Measurements from ENCODE around the gene MROH9.
A peak's percentile ranks its signal among the peaks of the same experiment; 100 is the strongest.

Gene MROH9

DNA sequence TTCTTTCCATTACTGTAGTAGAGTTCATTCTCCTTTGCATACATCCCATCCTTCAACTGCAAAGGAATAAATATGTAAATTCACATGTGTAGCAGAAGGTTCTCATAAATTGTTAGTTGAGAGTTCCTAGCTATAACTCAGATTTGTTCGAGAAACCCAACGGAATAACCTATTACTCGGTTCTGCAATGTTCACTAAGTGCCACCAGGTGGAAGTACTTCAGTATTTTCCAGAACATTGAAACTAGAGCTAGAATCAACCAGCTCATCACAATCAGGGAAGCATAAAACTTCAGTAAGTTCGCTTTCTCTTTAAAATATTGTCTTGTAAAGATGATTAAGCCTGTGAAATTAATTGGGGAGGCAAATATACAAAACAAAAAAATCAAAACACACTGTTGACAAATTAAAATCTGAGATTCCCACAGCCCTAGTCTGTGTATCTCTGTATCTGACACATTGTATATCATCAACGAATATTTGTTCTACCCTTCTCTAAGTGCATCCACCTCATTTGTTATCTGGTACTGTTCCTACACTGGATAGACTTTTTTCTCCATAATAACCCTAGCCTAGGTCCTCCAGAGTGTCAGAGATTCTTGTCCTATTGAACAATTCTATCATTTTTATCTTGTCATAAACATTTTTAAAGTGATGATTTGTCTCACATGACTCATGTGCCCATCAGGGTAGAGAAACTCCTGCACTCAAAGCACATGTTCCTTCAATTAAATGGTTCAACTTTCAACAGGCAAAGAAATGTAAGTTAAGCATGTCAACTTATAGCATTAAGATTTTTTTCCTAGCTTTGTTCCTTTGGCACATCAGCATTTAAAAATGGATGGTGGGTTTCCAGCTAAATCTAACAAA lies 31.9 kb downstream of the MROH9 start:
- peak; percentile 78 for DNase-seq

DNA sequence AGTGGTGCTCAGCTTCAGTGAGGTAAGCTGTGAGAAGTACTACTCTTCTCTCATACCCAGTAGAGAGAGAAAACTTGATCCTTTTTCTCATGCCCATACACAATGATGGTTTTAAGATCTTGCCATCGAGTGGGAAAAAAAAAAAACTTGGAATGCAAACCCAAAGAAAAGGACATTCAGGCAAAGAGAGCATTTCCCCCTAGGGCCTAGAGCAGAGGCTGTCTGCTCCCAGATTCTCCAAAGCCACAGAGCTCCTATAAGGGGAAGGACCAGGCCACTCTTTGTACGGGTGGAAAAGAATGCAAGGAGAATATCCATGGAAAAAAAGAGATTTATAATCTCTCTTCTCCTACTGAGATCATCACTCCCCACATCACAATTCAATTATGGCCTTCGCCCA lies 34.9 kb downstream of the MROH9 start:
- no peak for DNase-seq

DNA sequence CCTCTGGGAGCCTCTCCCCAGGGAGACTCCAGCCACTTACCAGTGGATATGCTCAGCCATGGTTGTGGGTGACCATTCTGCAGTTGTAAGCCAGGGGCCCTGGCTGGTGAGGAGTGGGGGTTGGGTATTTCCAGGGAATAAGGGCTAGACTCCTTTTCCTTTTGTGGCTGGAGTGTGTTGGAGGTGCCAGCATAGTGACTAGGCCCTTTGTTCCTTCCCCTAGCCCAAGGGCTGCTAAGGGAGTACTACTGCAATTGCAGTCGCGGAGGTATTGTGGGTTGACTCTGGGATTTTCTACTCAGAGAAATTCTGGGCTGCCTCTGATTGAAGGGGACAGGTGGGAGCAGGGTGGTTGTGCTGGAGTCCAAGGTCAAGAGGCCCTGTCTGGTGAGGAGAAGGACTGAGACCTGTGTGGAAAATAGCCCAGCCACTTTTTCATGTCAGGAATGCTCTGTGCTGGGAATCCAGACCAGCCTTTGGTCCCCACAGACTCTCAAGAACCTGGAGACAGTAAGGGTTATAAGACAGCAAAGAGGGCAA lies 43.1 kb downstream of the MROH9 start:
- no peak for DNase-seq

DNA sequence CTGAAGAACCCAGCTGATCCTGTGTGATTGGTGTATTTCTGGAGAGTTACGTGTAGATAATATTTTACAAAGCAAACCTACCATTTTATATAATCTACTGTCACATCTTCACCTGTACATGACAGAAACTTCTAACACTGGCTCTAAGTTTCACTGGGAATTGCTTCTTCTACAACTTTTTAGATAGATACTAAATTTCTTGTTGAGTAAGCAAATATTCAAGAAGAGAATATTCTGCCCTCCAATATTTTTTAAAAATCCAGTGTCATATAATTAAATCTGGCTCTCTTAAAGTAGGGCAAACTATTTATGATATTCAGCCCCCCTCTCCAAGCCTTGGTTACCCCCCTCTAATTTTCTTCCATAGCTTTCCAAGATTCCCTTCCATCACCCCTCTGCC lies 50.1 kb downstream of the MROH9 start:
- DNase-seq: no peak

DNA sequence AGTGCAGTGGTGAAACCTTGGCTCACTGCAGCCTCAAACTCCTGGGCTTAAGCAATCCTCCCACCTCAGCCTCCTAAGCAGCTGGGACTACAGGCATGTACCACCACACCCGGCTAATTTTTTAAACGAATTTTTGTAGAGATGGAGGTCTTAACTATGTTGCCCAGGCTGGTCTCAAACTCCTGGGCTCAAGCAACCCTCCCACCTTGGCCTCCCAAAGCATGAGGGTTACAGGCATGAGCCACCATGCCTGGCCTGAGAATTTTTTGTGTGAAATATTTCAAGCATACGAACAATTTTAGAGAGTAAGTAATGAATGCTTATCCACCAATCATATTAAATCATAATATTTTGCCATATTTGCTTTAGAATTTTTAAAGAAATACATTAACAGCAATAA lies 51.6 kb downstream of the MROH9 start:
- no peak for DNase-seq

DNA sequence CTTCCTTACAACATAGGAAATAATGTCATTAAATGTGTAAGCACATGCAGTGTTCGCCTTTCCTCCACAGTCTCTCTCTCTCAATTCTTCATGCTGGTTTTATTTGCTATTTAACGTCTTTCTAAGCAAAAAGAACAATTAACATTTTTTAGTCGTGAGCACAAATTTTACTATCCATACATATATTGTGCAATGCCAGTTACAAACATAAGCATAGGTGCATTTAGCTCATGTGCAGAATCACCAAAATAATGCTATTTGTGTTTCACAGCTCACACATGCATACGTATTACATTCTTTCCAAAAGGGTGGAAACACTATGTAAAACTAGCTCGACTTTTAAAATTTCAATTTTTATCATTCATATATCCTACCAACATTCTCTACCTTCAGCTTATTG lies 52.1 kb downstream of the MROH9 start:
- no peak for DNase-seq

DNA sequence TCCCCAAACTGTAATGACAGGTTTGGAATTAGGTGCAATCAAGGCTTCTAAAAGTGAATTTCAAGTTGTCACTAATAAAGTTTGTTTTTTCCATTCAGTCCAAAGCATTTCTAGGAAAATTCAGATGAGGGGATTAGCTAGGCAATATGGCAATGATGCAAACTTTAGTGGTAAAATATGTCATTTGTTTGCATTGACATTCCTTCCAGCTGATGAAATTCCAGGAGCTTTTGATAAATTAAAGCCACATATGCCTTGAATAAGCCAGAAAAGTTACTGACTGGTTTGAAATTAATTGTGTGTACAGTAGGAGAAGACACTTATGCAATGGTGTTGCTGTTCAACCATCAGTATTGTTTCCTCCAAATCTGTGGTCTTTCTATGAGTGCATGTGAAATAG lies 57.8 kb downstream of the MROH9 start:
- no peak for DNase-seq

DNA sequence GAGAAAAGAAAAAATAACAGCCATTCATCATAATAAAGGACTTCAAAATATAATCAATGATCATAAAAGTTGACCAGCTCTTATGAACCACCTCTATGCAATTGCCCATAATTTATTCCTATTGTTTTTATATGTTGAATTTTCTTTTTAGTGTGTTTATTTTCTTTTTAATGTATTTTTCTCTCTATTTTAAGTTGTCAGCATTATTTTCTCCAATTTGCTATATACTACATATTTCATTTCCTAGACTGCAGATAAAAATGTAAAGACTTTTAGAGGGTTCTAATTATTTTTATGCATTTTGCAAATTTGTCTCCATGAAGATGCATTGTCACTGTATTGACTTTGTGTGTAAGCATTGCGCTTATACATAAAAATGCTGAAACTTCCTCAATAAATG lies 58.4 kb downstream of the MROH9 start:
- DNase-seq: no peak

DNA sequence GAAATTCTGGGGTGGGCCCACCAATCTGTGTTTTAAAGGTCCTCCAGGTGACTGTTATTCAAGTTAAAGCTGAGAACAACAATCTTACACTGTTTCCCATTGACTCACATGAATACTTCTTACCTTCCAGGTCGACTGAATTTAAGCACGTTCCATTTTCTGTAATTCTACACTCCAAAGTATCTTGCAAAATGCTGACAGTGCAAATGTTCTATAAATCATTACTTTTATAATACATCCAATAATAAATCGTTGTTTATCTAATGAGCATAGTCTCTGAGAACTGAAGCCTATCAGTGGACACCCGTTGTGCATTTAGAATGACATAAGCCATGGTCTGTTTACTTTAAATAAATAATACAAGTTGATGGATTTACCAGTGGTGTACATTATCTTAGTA lies 79.5 kb downstream of the MROH9 start:
- no peak for DNase-seq

DNA sequence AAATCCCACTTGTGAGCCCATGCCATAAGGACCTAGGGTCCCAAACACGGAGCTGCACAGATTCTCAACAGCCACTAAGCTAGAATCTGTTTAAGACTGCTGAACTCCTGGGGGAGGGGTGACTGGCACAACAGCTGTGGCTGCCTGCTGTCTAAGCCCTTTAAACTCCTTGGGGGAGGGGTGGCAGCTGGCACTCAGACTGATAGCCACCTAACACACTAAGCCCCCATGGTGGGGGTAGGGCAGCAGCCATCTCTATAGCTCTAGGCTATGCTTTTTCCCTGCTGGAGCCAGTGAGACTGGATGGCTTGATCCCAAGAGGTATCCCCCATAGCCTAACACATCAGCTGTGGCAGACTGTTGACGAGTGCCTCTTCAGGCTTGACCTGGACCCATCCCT lies 82.1 kb downstream of the MROH9 start:
- peak; percentile 99 for DNase-seq

DNA sequence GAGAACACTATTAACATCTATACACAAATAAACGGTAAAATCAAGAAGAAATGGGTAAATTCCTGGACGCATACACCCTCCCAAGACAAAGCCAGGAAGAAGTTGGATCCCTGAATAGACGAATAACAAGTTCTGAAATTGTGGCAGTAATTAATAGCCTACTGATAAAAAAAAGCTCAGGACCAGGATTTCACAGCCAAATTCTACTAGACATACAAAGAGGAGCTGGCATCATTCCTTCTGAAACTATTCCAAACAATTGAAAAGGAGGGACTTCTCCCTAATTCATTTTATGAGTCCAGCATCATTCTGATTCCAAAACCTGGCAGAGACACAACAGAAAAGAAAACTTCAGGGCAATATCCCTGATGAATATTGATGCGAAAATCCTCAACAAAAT lies 84.6 kb downstream of the MROH9 start:
- DNase-seq: no peak

DNA sequence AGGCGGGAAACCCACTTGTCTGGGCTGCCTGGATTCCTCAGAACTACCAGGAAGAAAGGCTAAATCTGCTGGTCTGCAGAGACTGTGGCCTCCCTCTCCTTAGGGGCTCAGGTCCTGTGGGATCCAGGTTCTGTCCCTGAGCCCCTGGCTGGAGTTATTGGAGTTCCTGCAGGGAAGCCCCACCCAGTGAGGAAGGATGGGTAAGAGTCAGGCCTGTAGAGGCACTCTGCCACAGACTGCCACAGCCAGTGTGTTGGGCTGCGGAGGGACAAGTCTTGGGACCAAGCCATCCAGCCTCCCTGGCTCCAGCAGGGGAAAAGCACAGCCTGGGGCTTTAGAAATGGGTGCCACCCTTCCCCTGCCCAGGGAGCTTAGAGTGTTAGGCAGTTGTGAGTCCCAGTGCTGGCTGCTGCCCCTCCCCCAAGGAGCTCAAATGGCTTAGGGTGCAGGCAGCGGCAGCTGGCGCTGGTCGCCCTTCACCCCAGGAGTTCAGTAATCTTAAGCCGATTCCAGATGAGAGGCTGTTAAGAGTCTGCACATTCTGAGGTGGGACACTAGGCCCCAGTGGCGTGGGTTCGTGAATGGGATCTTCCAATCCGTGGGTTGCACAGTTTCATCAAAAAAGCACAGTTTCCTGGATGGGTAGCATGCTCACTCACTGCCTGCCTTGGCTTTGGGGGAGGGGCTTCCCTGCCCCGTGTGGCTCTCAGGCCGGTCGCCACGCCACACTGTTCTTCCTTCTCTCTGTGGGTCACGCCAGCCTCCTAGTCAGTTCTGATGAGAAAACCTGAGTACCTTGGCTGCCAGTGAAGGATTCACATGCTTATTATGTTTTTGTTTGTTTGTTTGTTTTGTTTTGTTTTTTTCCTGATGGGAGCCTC lies 97.7 kb downstream of the MROH9 start:
- peak; percentile 98 for DNase-seq

DNA sequence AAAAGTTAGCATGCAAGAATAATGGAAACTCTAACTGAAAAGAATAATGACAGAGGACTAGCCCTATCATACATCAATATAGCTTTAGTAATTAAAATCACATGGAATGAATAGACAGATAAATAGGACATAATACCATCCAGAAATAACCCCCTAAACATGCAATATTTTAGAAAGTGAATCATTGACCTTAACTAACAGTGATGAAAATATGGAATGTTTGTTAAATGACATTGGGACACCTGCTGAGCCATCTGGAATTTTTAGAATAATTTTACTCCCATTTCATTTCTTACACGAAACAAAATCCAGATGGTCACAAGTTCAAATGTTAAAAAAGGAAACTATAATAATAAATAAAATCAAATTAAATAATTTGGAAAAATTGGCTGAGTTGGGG lies 102.3 kb downstream of the MROH9 start:
- no peak for DNase-seq

DNA sequence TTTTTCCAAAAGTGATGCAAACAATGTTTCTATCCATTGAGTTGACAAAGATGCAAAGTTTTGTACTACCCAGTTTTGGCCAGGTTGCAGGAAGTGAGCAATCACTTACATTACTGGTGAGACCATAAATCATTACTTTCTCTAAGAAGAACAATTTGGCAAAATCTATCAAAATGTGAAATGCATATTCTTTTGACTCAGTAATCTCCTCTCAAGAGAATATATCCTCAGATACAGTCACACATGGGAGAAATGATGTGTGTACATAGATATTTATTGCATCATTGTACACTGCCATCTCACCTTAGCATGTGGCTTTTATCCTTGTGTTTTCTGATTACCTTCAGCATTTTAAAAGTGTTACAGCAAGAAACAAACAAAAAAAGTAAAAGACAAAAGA lies 103.0 kb downstream of the MROH9 start:
- DNase-seq: no peak

DNA sequence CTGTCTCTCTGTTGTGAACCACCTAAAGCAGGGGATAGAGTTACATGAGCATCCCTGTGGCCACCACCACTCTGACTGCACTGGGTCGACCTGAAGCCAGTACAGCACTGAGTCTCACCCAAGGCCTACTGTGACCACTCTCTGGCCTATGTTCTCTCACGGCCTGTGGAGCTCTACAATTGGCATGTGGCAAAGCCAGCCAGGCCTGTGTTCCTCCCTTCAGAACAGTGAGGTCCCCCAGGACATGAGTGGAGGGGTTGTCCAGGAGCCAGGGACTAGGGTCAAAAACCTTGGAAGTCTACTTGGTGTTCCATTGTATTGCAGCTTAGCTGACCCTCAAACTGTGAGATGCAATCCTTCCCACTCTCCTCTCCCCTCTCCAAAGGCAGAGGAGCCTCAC lies 112.7 kb downstream of the MROH9 start:
- DNase-seq: no peak

DNA sequence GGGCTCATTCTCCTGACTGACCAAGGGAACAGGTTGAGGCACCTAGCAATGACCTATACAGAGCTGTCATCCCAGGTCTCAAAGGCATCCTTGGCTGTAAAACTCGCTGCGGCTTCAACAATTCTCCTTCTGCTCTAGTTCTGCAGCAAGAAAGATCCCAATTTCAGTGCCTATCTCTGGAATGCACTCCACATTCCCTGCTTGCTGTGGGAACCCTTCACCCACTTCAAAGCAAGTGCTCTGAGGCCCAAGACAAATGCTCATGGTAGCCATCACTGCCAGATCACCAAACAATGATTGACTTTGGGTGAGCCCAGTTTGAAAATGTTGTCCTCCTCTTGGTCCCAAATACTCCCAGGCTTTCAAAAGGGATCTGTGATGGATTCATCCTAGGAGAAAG lies 117.6 kb downstream of the MROH9 start:
- DNase-seq: no peak

DNA sequence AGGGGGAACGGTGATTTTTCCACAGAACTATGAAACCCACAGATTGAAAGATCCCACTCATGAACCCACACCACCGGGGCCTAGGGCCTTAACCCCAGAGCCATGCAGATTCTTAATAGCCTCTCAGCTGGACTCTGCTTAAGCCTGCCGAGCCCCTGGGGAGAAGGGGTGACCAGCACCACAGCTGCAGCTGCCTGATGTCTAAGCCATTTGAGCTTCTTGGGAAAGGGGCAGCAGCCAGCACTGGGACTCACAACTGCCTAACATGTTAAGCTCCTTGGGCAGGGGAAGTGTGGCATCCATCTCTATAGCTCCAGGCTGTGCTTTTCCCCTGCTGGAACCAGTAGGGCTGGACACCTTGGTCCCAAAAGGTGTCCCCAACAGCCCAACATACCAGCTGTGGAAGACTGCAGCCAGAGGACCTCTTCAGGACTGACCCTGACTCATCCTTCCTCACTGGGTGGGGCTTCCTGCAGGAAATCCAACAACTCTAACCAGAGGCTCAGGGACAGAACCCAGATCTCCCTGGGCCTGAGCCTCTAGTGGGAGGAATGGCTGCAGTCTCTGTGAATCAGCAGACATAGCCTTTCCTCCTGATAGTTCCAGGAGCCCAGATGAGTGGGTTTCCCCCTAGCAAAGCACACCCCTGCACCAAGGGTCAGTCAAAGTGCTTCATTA lies 120.8 kb downstream of the MROH9 start:
- DNase-seq: no peak

DNA sequence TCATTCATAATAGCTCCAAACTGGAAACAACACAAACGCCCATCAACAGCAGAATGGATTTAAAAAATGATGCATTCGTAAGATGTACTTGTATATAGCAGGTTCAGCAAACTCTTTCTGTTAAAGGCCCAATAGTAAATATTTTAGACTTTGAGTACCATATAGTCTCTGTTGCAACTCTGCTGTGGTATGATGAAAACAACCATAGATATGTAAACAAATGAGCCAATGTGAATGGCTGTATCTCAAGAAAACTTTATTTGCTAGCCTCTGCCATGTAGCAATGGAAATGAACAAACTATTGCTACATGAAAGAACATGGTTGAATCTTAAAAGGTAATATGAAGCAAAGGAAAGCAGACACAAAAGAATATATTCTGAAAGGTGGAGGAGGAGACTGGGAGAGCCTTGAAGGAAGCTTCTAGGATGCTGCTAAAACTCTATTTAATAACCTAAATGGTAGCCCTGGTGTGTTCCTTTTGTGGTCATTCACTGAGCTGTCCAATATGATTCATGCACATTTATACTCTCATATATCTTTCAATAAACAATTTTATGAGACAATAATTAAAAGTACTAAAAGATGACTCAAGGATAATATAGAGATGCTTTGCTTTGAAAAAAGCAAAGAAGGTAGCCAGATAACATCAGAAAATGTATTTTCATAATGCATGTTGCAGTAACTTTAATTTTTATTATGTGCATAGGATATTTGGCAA lies 126.2 kb downstream of the MROH9 start:
- DNase-seq: no peak

DNA sequence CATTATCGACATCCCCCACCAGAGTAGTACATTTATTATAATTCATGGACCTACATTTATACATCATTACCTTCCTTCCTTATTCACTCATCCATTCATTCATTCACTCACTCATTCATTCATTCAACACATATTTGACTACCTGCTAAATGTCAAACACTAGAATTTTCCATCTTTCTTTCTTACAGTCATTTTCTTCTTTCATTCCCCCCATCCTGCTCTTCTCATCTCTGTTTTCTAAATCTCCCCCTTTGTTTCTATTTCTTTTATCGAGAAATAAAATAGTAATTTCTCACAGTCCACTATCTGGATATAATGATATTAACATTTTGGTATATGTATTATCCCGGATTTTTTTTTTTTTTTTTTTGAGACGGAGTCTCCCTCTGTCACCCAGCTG lies 127.6 kb downstream of the MROH9 start:
- no peak for DNase-seq

DNA sequence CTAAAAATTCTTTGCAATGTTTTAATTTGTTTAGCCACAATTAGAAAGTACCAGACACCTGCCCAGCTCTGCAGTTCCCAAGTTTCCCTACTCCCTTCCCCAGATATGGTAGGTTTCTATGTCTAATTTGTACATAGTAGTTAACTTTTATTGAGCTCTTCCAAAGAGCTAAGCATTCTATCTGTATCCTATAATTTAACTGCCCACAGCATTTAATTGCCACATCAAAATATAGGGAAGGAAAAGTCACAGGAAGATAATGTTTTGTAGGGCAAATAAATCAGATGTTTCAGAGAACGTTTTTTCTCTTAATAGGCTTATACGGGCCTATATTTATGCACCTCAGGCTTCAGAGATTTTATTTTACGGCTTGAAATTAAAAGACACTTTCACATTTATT lies 139.7 kb downstream of the MROH9 start:
- DNase-seq: no peak

DNA sequence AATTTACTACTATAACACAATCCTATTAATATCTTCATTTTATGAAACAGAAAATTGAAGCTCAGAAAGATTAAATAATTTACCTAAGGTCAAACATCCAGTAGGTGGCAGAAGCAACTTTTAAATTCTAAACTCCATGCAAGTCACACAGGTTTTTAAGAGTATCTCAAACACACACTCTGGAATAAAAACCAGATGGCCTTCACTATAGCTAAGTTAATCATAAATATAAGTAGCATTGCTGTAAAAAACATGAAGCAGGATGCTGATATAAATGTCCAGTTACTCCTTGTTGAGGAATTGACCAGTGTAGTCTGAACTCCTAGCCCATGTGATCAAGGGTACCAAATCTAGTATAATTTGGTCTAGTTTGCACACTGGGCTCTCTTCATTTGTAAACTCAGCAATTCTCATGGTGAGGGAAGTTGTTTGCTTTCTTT lies 146.0 kb downstream of the MROH9 start:
- peak; percentile 55 for DNase-seq

DNA sequence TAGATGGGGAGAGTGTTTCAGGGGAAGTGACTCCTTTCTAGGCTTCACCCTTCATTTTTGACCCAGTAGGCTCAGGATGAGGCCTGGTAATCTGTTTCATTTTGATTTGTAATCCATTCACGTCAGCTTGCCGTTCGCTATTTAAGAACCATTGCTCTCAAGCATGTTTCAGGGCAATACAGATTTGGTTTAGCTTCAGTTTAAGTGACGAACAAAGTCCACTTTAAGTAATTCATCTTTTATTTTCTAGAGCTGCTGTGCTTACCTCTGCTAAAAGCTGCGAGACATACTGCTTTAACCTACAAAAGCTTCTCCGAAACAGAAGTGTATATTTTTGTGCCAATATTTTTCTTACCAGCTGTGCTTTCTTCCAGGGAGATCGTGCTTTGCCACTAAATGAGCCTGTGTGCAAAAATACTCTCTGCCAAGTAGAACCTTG lies 146.4 kb downstream of the MROH9 start:
- DNase-seq: peak; percentile 31

DNA sequence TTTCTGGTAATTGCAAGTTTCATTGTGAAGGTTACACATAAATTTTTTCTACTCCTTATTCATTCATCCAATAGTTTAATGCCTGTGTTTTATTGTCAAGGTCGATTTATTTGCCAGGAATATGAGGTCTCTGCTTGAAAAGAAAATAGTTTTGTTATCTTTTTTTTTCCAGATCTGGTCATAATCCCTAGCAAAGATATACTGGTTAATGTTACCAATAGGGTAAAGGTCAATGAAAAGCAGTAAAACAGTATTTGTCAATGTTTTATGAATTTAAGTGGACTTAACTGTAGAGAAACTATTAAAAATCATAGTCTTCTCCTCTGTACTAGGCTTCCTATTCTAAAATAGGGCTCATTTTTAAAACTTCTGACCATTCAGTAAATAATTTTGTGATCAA lies 147.3 kb downstream of the MROH9 start:
- no peak for DNase-seq
